Stimulated activated CD4-positive, alpha-beta T cell treated with anti-CD3 and anti-CD28 coated beads, TNF-alpha, amount 100 ng/mL, for 24 hours (primary cell): ENCODE data around the gene FERMT2.

ENCODE experiments used
- DNase-seq, 3 experiments: peaks; one replicate each; pipeline ENCODE4 v3.0.0-alpha.2; 2020; ENCODE audit warnings: low read depth in 3 of 3

Gene FERMT2

DNA sequence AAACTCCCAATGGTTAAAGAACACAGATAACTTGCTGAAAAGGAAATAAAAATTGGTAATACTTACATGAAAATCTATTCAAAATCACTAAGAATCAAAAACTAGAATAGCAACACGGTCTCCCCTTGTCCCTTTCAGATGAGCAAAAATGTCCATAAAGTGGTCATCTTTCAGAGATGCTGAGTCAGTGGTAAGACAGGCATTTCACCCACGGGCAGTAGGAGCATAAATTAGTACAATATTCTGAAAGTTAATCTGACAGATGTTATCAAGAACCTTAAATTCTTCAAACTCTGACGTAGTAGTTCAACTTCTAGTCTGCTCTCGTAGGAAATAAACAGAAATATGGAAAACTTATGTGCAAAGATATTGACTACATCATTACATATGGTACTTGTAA lies 126.4 kb downstream of the FERMT2 start:
- DNase-seq = no peak

DNA sequence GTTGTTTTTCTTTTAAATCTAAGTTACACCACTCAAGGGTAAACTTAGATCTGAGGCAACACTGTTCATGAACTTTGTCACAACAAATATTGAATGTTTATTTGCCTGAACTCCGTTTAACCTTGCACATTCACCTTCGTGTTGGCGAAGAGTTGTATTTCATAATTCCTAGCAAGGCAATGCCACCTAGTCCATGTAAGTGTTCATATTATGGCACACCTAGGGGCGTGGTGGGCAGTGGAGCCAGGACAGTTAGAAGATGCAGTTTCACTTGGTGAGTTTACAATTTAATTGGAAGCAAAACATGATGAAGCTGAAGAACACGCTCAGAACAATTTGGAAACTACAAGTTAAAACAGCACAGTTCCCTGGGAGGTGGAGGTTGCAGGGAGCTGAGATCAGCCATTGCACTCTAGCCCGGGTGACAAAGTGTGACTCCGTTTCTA lies 129.0 kb downstream of the FERMT2 start:
- DNase-seq = no peak

DNA sequence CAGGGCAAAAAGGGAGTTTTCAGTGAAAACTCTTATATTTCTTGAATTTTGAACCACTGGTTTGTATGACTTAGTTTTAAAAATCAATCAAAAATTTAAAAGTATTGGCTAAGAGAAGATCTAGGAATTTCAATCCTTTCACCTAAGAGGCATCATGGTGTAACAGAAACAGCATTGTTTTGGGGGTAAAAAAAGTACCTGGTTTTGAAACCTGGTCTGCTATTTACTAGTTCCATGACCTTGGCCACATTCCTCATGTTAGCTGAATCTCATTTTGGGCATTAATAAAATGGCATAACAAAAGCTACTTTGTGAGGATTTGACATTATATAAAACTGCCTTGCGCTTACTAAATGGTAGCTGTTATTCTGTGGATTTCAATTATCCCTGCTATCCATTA lies 142.7 kb downstream of the FERMT2 start:
- DNase-seq = no peak
